Activated B cell treated with CpG ODN at 0.5 μM for 24 hours (primary cell): ENCODE data around the gene ADARB1. TPM values are rescaled to one million over a fixed set of nuclear protein-coding genes. Genes with fewer than 3 reads are reported as not detected.

Experiments used
- ATAC-seq: fragments of 200-7000 bp; cut with Tn5 transposase; one replicate; pipeline ENCODE4 v1.10.0; 2021; ENCODE audit warnings: low read depth, mild to moderate bottlenecking, moderate library complexity
- CTCF ChIA-PET: fragments of 350-600 bp; sonication (Branson Sonifier 250); formaldehyde crosslinking; loops from one replicate; lab custom pipeline; 2021; ENCODE audit warnings: antibody characterized with exemption; lab: Charles Lee
- POLR2A ChIA-PET: fragments of 350-600 bp; sonication (Branson Sonifier 250); formaldehyde crosslinking; loops from one replicate; lab custom pipeline; 2021; ENCODE audit warnings: antibody characterized with exemption; lab: Charles Lee
- DNase-seq: peaks from one replicate; pipeline ENCODE4 v3.0.0; 2022
- H3K27ac Mint-ChIP-seq: one replicate; pipeline ENCODE4 v1.8.0; 2020; ENCODE audit warnings: mixed read lengths
- H3K27me3 Mint-ChIP-seq: one replicate; pipeline ENCODE4 v1.8.0; 2021; ENCODE audit warnings: mixed read lengths
- H3K36me3 Mint-ChIP-seq: one replicate; pipeline ENCODE4 v1.8.0; 2021; ENCODE audit warnings: low read depth, mixed read lengths
- H3K4me1 Mint-ChIP-seq: one replicate; pipeline ENCODE4 v1.8.0; 2021; ENCODE audit warnings: mixed read lengths
- H3K4me3 Mint-ChIP-seq: one replicate; pipeline ENCODE4 v1.8.0; 2020; ENCODE audit warnings: mild to moderate bottlenecking, mixed read lengths
- H3K9me3 Mint-ChIP-seq: one replicate; pipeline ENCODE4 v1.8.0; 2020; ENCODE audit warnings: mixed read lengths
- intact Hi-C: fragments of 100-400 bp; cut with micrococcal nuclease; formaldehyde crosslinking; loops from one replicate; pipeline ENCODE4 v1.15.1; 2024
- total RNA-seq: library from RNA; stranded (reverse); gene quantifications from 2 replicates; pipeline ENCODE4 v1.2.3, GENCODE V29; 2022
- TF ChIP-seq, protein P1 (sequence below): fragments of 200-600 bp; IDR thresholded peaks from one replicate; pipeline ENCODE4 v1.8.0; 2022; ENCODE audit warnings: antibody characterized with exemption, mild to moderate bottlenecking

The ADARB1 gene
- total RNA-seq, 1 donor from 2014 or later = 22.6 TPM

DNA sequence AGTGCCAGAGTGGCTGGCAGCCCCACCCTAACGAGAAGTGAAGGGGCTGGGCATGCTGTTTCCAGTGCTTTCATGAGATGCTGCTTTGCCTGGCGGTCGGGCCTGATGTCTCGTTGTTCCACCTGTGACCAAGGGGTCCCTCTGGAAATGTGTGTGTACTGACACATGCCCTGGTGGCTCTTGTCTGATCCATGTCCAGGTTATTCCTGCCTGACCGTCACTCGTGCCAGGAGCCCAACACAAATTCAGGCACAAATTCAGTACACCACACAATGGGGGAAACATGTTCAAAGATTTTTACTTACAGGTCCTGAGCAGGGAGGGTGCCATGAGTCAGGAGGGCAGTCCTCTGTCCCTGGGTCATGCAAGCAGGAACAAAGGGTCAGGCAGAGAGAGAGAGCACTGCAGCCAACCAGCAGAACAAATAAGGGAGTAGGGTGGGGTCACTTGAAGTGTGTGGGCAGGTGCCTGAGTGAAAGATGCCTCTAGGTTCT lies 76.3 kb downstream of the ADARB1 start:
- DNase-seq (no peak), ATAC-seq (no peak)
- Mint-ChIP-seq H3K9me3 (no peaks in the 10 kb centered on the region), H3K36me3 (peaks cover 30% of the 10 kb centered on the region), H3K27ac (no peak overlapping the region), H3K4me1 (peaks cover 41% of the 10 kb centered on the region), H3K4me3 (no peak overlapping the region), H3K27me3 (no peaks in the 10 kb centered on the region)
- ChIA-PET CTCF (interaction anchor here (5.2 kb wide), 1 partner anchor 11 kb away, joined by 61 read pairs; no protein-coding TSS in a partner anchor), POLR2A (no interaction called here)
- intact Hi-C loops = loop anchor here (5.0 kb wide), 1 partner anchor 772 kb away; no protein-coding TSS in a partner anchor
- TF ChIP-seq, protein P1, sequence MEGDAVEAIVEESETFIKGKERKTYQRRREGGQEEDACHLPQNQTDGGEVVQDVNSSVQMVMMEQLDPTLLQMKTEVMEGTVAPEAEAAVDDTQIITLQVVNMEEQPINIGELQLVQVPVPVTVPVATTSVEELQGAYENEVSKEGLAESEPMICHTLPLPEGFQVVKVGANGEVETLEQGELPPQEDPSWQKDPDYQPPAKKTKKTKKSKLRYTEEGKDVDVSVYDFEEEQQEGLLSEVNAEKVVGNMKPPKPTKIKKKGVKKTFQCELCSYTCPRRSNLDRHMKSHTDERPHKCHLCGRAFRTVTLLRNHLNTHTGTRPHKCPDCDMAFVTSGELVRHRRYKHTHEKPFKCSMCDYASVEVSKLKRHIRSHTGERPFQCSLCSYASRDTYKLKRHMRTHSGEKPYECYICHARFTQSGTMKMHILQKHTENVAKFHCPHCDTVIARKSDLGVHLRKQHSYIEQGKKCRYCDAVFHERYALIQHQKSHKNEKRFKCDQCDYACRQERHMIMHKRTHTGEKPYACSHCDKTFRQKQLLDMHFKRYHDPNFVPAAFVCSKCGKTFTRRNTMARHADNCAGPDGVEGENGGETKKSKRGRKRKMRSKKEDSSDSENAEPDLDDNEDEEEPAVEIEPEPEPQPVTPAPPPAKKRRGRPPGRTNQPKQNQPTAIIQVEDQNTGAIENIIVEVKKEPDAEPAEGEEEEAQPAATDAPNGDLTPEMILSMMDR = no peak

DNA sequence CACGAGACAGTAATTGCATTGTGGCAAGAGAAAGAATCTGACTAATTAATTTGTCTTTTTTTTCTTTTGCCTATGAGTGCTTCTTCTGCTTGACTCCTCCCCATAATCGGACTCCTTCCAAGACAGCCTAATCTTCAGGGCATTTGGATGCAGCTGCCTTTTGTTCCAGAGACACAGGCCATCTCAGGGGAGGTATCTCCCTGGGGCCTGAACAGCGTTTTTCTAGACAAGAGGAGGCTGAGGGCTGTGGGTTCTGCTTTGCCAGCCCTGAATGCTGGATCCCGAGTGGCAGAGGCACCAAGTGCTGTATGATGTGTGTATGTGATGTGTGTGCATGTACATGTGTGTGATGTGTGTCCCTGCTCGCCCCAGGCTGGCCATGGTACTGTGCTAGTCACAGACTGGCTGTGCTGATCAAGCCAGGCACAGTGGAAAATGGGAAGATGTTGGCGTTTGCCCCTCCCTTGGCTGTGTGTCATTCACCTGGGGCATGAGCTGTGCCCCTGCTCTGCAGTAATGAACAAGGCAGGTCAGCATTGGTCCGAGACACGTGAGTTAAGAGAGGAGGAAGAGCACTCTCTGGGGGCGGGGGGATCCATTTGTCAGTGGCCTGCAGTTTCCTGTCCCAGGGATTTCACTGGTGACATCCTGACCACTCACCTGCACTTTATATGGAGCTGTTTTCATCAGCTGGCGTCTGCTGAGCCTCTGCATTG lies 77.2 kb downstream of the ADARB1 start:
- Mint-ChIP-seq H3K4me1 (peaks cover 41% of the 10 kb centered on the region), H3K27ac (peak overlapping the region; percentile 26), H3K27me3 (no peaks in the 10 kb centered on the region), H3K4me3 (no peak overlapping the region), H3K36me3 (peaks cover 25% of the 10 kb centered on the region), H3K9me3 (peaks cover 3% of the 10 kb centered on the region)
- intact Hi-C loops = loop anchor here (1.0 to 5.0 kb wide), 5 partner anchors 59 to 771 kb away; no protein-coding TSS in a partner anchor
- ChIA-PET POLR2A (no interaction called here), CTCF (interaction anchor here (0.7 to 5.2 kb wide), 4 partner anchors 12 to 141 kb away, joined by 3 to 61 read pairs (median 4); partner anchors contain the start of gene POFUT2)
- TF ChIP-seq, protein P1 = no peak
- no peak for DNase-seq
- ATAC-seq = no peak

DNA sequence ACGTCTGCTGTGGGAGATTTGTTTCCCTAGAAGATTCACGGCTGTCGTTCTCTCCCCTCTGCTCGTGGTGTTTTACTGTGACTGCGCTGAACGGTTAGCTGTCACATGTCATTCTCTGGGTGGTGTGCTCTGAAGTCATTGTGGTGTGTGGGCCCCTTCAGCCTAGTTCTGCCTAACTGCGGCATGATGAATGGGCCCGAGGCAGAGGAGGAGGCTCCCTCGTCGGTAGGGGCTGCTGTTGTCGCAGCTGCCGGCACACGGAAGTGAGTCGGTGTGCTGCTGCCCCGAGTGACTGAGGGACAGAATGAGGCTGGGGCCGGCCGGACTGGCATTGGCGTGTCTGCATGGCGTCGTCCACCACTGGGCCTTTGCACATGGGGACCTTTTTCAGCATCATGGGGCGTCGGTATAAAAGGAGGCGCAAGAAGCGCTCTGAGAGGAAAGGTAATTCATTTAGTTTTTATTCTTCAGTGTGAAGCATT lies 77.9 kb downstream of the ADARB1 start:
- Mint-ChIP-seq H3K27ac (peak overlapping the region; percentile 26), H3K27me3 (no peaks in the 10 kb centered on the region), H3K4me1 (peaks cover 44% of the 10 kb centered on the region), H3K4me3 (peak overlapping the region; percentile 68), H3K9me3 (peaks cover 3% of the 10 kb centered on the region), H3K36me3 (peaks cover 26% of the 10 kb centered on the region)
- DNase-seq (peak; percentile 51), ATAC-seq (peak; percentile 98)
- TF ChIP-seq, protein P1 = no peak
- ChIA-PET CTCF (interaction anchor here (0.7 to 5.2 kb wide), 7 partner anchors 12 to 288 kb away, joined by 3 to 61 read pairs (median 3); partner anchors contain the start of gene POFUT2), POLR2A (interaction anchor here (1.0 kb wide), 1 partner anchor 72 kb away, joined by 3 read pairs; no protein-coding TSS in a partner anchor)
- intact Hi-C loops = loop anchor here (1.0 to 5.0 kb wide), 5 partner anchors 58 to 770 kb away; no protein-coding TSS in a partner anchor

DNA sequence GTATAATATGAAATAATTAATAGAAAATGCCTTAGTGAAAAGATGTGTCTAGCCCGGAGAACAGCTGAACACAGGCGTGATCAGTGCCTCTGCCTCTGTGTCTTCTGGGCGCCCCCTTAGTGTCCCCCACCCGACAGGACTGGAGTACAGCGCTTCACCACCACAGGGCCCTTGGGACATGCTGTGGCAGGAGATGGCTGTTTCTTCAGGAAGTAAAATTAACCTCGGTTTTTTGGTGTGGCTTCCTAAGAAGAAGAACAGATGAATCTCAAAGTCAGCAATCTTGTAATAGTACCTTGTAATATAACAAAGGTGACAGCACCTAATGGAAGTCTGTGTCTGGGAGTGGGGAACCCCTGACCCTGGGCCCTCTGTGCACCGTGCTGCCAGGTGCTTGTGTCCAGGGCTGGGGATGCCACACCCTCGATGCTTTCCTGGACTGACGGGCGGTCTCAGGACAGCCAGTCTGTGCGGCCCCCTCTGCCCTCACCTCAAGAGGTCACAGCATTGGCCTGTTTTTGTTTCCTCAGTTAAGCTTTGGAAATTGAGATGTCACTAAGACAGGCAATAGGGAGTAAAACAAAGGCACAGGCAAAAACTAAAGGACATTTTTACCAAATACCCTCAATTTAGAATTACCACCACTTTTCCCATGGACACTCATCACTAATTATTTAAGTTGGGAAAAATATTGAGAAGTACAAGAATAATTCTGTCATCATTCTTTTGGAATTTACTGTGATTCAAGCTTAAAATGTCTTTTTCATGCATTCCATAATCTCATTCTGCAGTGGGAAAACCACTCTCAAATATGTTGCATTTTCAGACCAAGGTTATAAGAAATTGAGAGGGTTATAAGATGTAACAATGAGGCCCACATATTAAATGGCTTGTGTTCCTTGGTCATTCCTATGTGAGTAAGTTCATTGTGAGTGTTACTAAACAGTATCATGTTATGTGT lies 79.3 kb downstream of the ADARB1 start:
- no peak for ATAC-seq
- Mint-ChIP-seq H3K27me3 (no peaks in the 10 kb centered on the region), H3K4me1 (peaks cover 46% of the 10 kb centered on the region), H3K36me3 (peaks cover 20% of the 10 kb centered on the region), H3K27ac (peak overlapping the region; percentile 20), H3K9me3 (peaks cover 3% of the 10 kb centered on the region), H3K4me3 (peak overlapping the region; percentile 55)
- DNase-seq = no peak
- TF ChIP-seq, protein P1 = no peak
- POLR2A ChIA-PET = interaction anchor here (1.0 to 1.2 kb wide), 2 partner anchors 71 to 134 kb away, joined by 3 read pairs; partner anchors contain the start of gene POFUT2
- CTCF ChIA-PET = interaction anchor here (0.6 to 5.2 kb wide), 7 partner anchors 14 to 409 kb away, joined by 3 to 61 read pairs (median 4); no protein-coding TSS in a partner anchor
- intact Hi-C loops = loop anchor here (2.0 to 5.0 kb wide), 2 partner anchors 57 to 769 kb away; no protein-coding TSS in a partner anchor
